Measurements from ENCODE around the gene SPTBN1.

- TF ChIP-seq NFE2L1 (CRISPR knock-in tag; IDR thresholded peaks at IDR 0.05) (no peak), E2F4 (CRISPR knock-in tag; IDR thresholded peaks at IDR 0.05; ENCODE audit: borderline replicate concordance, low read depth) (no peak), CTCF (IDR thresholded peaks at IDR 0.05) (no peak), NFYB (CRISPR knock-in tag; conservative IDR thresholded peaks at IDR 0.05; ENCODE audit: low read depth) (no peak), ESRRA (CRISPR knock-in tag; IDR thresholded peaks at IDR 0.05; ENCODE audit: borderline replicate concordance) (no peak), ZNF512 (CRISPR knock-in tag; IDR thresholded peaks at IDR 0.05; ENCODE audit: borderline replicate concordance) (no peak)
Measured at GRCh38 chr2:54699665-54700064, 243.5 kb downstream of the SPTBN1 start.

Measured in WTC11 (cell line).